Stimulated activated CD8-positive, alpha-beta memory T cell treated with anti-CD3 and anti-CD28 coated beads, Interleukin-12 subunit alpha, Interleukin-12 subunit beta, amount 100 ng/mL, for 24 hours (primary cell): ENCODE data around the gene ALLC.

Experiments used
- DNase-seq: peaks from one replicate; pipeline ENCODE4 v3.0.0-alpha.2; 2020; ENCODE audit errors: extremely low read depth

The ALLC gene

GRCh38 chr2:3639653-3640052 lies 18.3 kb upstream of the ALLC start:
- no peak for DNase-seq

- no peak for DNase-seq
Observed at GRCh38 chr2:3641181-3641580, 16.8 kb upstream of the ALLC start.

GRCh38 chr2:3641841-3642421 lies 16.1 kb upstream of the ALLC start:
- no peak for DNase-seq

DNA sequence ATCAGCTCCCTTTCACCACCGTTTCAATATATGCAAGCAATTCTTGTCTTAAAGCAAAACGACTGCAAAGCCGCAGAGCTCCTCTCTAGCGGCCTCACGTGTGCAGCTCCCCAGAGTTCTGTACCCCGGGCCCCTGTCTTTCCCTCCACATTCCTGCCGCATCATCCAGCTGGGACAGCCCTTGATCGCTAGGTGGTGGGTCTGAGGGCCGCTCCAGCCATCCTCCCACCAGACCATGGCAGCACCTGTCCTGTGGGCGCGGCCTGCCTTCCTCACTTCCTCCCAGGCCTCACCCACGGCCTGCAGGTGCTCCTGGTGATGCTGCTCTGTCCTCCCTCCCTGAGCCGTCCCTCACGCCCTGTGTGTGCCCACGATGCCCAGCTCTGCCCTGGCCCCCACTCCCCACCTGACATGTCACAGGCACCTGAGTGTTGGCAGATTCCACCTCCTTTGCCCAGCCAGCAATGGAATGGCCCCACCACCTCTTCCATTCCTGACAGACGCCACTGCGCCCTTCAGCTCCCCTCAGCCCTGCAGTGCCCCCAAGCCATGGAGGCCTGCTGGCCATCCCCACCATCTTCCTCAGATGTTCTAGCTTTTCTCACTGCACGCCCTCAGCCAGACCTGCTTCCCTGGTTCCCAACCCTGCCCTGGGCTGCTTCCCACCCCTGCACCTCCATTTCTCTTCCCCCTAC lies 15.3 kb upstream of the ALLC start:
- DNase-seq, result no peak

GRCh38 chr2:3643371-3644245 lies 14.4 kb upstream of the ALLC start:
- DNase-seq, result no peak

GRCh38 chr2:3644246-3644525 lies 13.8 kb upstream of the ALLC start:
- DNase-seq, result no peak

GRCh38 chr2:3644891-3645605 lies 13.0 kb upstream of the ALLC start:
- DNase-seq, result no peak

DNA sequence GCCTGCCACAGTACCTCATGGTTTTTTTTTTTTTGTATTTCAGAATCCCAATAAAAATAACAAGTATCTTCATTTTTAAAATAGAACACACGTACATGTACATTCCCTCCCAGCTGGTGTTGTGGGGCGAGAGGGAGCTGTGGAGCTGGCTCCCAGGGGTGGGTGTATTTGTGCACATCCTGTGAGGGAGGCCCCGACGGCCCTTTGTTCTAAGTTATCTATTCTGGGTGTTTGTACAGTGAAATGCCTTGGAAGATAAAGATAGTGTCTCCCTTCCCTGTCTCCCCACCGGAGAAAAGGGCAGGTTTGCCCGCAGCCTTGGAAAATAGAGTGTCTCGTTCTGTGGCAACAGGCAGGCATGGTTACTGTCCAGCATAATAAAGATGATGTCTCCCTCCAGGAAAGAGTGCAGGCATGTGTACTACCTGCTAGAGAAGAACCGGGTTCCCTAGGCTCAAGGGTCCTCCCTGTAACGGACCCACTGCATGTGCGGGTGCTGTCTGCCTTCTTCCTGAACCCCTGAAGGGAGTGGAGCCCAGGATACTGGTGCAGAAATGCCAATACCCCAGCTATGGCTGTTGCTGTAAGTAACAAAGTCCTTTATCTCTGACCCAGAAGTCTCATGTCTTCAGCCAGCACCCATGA lies 12.1 kb upstream of the ALLC start:
- no peak for DNase-seq

DNA sequence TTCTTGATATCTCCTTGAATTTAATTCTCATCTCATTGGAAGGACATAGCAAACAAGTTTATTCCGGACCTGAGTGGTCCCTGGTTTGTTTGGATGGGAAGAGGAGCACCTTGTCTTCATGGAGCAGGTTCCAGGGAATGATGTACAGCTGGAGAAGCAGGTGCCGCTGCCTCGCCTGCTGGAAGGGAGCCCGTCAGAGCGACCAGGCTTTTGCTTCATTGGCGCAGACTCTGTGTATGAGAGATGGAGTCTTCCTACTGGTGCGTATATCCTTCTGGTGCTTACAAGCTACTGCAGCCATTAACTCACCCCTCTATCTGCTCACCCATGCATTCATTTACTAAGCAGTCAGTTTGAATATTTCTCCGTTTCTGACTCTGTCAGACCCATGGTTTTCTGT lies 11.6 kb upstream of the ALLC start:
- no peak for DNase-seq

- DNase-seq, result no peak
Observed at GRCh38 chr2:3647246-3647645, 10.8 kb upstream of the ALLC start.

GRCh38 chr2:3647831-3648651 lies 10.0 kb upstream of the ALLC start:
- DNase-seq, result no peak

- DNase-seq, result no peak
Observed at GRCh38 chr2:3648652-3649177, 9.3 kb upstream of the ALLC start.

DNA sequence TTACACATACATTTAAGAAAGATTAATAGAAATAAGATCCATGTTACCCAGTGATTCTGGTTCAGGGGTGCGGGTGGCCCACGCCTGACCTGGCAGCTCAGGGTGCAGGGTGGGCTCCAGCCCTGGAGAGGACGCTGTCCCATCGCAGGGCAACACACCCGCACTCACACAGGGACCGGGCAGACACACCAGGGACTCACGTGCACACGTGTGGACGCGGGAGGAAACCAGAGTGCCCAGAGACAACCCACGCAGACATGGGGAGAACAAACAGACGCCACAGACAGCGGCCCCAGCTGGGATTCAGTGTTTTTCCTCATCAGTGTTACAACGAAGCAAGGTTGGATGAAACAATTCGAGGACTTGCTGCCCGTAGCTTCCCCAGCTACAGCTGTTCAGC lies 8.4 kb upstream of the ALLC start:
- no peak for DNase-seq

DNA sequence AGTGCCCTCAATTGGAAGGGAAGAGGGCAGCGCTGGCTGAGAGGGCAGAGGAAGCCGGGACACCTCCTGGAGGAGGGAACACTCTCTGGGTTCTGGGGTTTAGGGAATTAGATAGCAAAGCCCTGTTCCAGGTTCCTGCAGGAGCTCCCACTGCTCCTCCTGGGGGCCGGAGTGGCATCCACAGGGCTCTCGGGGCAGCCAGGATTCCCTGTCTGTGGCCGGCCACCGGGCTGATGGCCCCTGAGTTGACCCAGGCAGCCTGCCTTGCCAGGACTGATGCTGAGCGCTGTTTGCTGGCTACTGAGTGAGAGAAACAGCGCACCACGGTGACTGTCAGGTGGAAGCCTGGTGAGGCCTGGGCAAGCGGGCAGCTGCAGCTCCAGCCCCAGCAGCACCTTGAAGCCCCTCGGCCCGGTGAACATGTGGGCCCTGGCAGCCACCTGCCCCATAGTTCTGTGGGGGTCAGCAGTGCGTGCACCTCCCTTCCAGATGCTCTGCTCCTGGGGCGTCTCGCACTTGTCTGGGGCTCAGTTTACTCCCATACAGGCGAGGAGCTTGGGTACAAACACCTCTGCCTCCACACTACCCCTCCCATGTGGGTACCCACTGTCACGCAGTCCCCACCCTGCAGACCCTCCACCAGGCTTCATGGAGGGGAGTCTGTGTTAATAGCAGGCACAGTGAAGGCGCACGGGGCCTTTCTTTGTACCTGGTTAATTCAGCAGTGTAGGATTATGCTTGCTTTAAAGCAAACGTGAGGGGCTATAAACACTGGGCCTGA lies 7.7 kb upstream of the ALLC start:
- DNase-seq, result no peak

DNA sequence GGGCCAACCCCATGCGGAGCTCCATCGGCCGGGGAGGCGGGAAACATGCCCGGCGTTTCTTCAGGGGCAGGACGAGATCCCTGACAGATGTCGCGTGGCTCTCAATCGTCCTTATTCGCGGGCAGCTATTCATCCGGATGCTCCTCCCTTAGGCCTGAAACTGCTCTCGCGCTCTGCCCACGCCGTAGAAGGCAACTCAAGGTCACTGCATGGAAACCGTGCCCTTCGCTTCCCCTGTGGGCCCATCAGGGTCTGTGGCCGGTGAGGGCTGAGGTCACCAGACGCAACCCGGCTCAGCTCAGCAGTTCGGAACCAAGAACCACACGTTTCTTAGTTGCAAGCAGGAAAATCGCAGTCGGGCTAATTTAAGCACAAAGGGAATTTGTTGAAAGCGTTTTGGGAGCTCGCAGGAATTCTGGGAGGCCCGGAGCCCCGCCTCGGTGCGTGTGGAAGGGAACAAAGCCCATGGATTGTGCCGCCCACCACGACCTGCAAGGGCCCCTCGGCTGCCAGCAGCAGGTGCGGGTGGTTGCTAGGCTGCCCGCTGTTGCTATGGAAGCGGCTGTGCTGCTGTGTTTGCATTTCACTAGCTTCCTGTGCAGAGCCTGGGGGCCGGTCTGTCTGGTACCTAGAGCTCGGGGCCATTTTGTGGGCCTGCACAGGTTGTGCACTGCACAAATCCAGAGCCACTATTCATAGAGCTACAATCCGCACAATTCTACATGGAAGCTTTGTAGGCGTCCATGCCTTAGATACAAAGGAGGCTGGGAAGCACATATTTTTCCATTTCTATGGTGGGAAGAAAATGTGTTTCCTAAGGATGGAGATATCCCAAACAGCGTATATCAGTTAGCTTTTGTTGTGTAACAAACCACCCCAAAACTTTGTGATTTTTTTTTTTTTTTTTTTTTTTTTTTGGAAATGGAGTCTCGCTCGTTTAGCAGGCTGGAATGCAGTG lies 6.0 kb upstream of the ALLC start:
- peak; percentile 25 for DNase-seq

DNA sequence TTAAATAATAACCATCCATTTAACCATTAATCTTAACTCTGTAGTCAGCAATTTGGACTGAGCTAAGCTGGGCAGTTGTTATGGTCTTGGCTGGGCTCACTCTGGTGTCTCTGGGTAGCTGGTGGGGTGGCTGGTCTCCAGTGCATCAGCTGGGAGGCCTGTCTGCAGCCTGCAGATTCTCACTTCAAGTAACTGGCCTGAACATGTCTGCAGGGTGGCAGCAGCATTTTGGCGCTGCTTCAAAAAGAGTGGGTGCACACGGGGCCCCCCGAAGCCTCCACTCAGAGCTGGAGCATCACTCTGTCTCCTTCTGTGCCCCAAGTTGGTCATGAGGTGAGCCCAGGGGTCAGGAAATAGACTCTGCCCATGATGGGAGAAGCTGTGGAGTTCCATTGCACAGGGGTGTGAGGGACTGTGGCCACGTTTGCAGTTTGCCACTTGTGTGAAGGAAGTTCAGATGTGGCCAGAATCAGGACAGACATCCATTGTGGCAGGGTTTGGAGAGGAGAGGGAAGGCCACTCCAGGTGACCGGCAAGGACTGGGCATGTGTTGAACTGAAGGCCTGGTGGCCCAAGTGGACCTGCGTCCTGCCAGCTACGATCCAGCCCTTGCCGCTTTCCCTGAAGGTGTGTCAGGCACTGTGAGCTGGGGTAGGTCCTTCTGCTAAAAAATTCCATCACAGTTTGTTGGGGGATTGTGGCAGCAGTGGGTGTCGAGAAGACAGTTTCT lies 4.9 kb upstream of the ALLC start:
- no peak for DNase-seq

DNA sequence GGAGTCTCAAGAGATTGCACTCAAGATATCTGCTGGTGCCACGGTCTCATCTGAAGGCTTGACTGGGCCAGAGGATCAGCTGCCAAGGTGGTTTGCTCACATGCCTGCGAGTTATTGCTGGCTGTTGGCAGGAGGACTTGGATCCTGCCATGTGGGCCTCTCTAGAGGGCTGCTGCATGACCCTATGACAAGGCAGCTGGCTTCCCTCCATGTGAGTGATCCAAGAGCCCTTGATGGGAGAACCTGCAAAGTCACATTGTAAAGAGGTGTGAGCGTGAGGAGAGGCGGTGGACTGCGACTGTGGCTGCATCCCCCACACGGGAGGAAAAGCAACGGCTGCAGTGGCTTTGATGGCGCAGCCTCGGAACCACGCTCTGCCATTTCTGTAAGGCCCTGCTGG lies 4.0 kb upstream of the ALLC start:
- no peak for DNase-seq

- no peak for DNase-seq
Observed at GRCh38 chr2:3654531-3655225, 3.3 kb upstream of the ALLC start.
